IMR-90 (cell line): ENCODE measurements around the gene TAF9. TPM values are rescaled to one million over a fixed set of nuclear protein-coding genes. Genes with fewer than 3 reads are reported as not detected.

ENCODE experiments used
- ATAC-seq: fragments of 200-7000 bp; cut with Tn5 transposase; 2 replicates; pipeline ENCODE4 v1.9.1; 2020; ENCODE audit warnings: low read depth, mild to moderate bottlenecking, moderate library complexity
- BruUV-seq: library from RNA; stranded (reverse); fragments of 400-500 nt; replicated peaks from 2 replicates; lab custom pipeline; 2021; lab: Mats Ljungman, UMichigan
- CTCF ChIA-PET: fragments of 300-600 bp; formaldehyde crosslinking; extraction: SDS; loops from one replicate; lab custom pipeline; 2021; ENCODE audit warnings: antibody characterized with exemption; lab: Yijun Ruan, JAX
- POLR2A ChIA-PET: fragments of 300-600 bp; sonication (Branson Sonifier 250); formaldehyde crosslinking; loops from one replicate; lab custom pipeline; 2022; ENCODE audit warnings: antibody characterized with exemption; ENCODE audit not compliant: unreplicated experiment; lab: Charles Lee
- DNase-seq: peaks from one replicate; pipeline ENCODE4 v3.0.0; 2013
- H2AFZ ChIP-seq: replicated peaks from 2 replicates; pipeline ENCODE3; 2013; ENCODE audit warnings: low read length, mild to moderate bottlenecking; ENCODE audit not compliant: poor library complexity
- H2AK5ac ChIP-seq: 2 replicates; pipeline ENCODE4 v1.6.1; 2013; ENCODE audit warnings: low read depth, low read length, inconsistent platforms
- H2AK9ac ChIP-seq: replicated peaks from 2 replicates; pipeline ENCODE3; 2013; ENCODE audit warnings: mild to moderate bottlenecking, low read depth, low read length, moderate library complexity; ENCODE audit not compliant: poor library complexity
- H2BK120ac ChIP-seq: 2 replicates; pipeline ENCODE4 v1.6.1; 2013; ENCODE audit warnings: low read depth, low read length, inconsistent platforms
- H2BK15ac ChIP-seq: 3 replicates; pipeline ENCODE4 v1.6.1; 2013; ENCODE audit warnings: low read depth, low read length, inconsistent platforms
- H2BK20ac ChIP-seq: 2 replicates; pipeline ENCODE4 v1.6.1; 2013; ENCODE audit warnings: low read depth, mild to moderate bottlenecking, inconsistent platforms, low read length, moderate library complexity
- H2BK5ac ChIP-seq: 2 replicates; pipeline ENCODE4 v1.6.1; 2013; ENCODE audit warnings: mild to moderate bottlenecking, low read depth, low read length, inconsistent platforms; ENCODE audit not compliant: poor library complexity, severe bottlenecking
- H3K14ac ChIP-seq: replicated peaks from 2 replicates; pipeline ENCODE4 v1.6.1; 2013; ENCODE audit warnings: low read depth, low read length, inconsistent platforms
- H3K18ac ChIP-seq: 2 replicates; pipeline ENCODE4 v1.6.1; 2013; ENCODE audit warnings: low read depth, low read length, control low read depth
- H3K23ac ChIP-seq: 2 replicates; pipeline ENCODE4 v1.6.1; 2013; ENCODE audit warnings: low read depth, low read length, inconsistent platforms
- H3K27ac ChIP-seq: 2 replicates; pipeline ENCODE4 v1.5.1; 2013; ENCODE audit warnings: mild to moderate bottlenecking, control low read depth, low read length; ENCODE audit not compliant: insufficient read depth
- H3K27me3 ChIP-seq: 2 replicates; pipeline ENCODE4 v1.6.1; 2013; ENCODE audit warnings: low read length; ENCODE audit not compliant: control insufficient read depth, insufficient read depth
- H3K36me3 ChIP-seq: 2 replicates; pipeline ENCODE4 v1.6.1; 2013; ENCODE audit warnings: low read length, mixed read lengths; ENCODE audit not compliant: control insufficient read depth, insufficient read depth
- H3K4ac ChIP-seq: 2 replicates; pipeline ENCODE4 v1.6.1; 2013; ENCODE audit warnings: low read depth, low read length, inconsistent platforms
- H3K4me1 ChIP-seq: 2 replicates; pipeline ENCODE4 v1.6.1; 2013; ENCODE audit warnings: low read length, mixed read lengths; ENCODE audit not compliant: control insufficient read depth, insufficient read depth
- H3K4me2 ChIP-seq: 2 replicates; pipeline ENCODE4 v1.6.1; 2013; ENCODE audit warnings: low read depth, mild to moderate bottlenecking, control low read depth, low read length, moderate library complexity
- H3K4me3 ChIP-seq: 2 replicates; pipeline ENCODE4 v1.5.1; 2013; ENCODE audit warnings: low read depth, mild to moderate bottlenecking, control low read depth, low read length, moderate library complexity; ENCODE audit not compliant: insufficient read depth
- H3K56ac ChIP-seq: 2 replicates; pipeline ENCODE4 v1.6.1; 2013; ENCODE audit warnings: low read length, inconsistent platforms; ENCODE audit not compliant: insufficient read depth; ENCODE audit errors: extremely low read depth
- H3K79me1 ChIP-seq, 2 experiments: 2 replicates each; pipeline ENCODE4 v1.6.1; 2013; ENCODE audit warnings: low read length in 2 of 2, inconsistent platforms in 1 of 2, low read depth in 1 of 2
- H3K9ac ChIP-seq: 2 replicates; pipeline ENCODE4 v1.6.1; 2013; ENCODE audit warnings: low read depth, low read length, control low read depth
- H3K9me1 ChIP-seq: 2 replicates; pipeline ENCODE4 v1.6.1; 2013; ENCODE audit warnings: low read length, inconsistent platforms; ENCODE audit not compliant: insufficient read depth
- H3K9me3 ChIP-seq: 2 replicates; pipeline ENCODE4 v1.6.1; 2013; ENCODE audit warnings: low read length; ENCODE audit not compliant: control insufficient read depth, insufficient read depth
- H4K20me1 ChIP-seq: 2 replicates; pipeline ENCODE4 v1.6.1; 2013; ENCODE audit warnings: low read length, inconsistent platforms; ENCODE audit not compliant: insufficient read depth
- H4K5ac ChIP-seq: 2 replicates; pipeline ENCODE4 v1.6.1; 2013; ENCODE audit warnings: mild to moderate bottlenecking, low read depth, low read length, control low read depth
- H4K8ac ChIP-seq, 2 experiments: 2 replicates each; pipeline ENCODE4 v1.6.1; 2013; ENCODE audit warnings: low read depth in 2 of 2, low read length in 2 of 2, control low read depth in 1 of 2, inconsistent platforms in 1 of 2
- H4K91ac ChIP-seq: 2 replicates; pipeline ENCODE4 v1.6.1; 2013; ENCODE audit warnings: low read depth, low read length, inconsistent platforms; ENCODE audit not compliant: insufficient read depth
- CTCF ChIP-seq: conservative IDR thresholded peaks from 2 replicates; pipeline ENCODE4 v1.5.1; 2012; ENCODE audit warnings: mild to moderate bottlenecking, low read depth, low read length, improper control_type of control experiment
- ELK1 ChIP-seq: fragments of 150-350 bp; IDR thresholded peaks from 2 replicates; pipeline ENCODE4 v1.6.1; 2016; ENCODE audit warnings: low read depth, mild to moderate bottlenecking, low read length, moderate library complexity, borderline replicate concordance
- FOS ChIP-seq: fragments of 150-350 bp; IDR thresholded peaks from 2 replicates; pipeline ENCODE4 v1.6.1; 2016; ENCODE audit warnings: low read depth, low read length
- MAFK ChIP-seq: IDR thresholded peaks from 2 replicates; pipeline ENCODE4 v1.6.1; 2012; ENCODE audit warnings: low read depth, low read length, improper control_type of control experiment
- MAZ ChIP-seq: IDR thresholded peaks from 2 replicates; pipeline ENCODE4 v1.6.1; 2012; ENCODE audit warnings: low read depth, mild to moderate bottlenecking, low read length, improper control_type of control experiment, moderate library complexity, borderline replicate concordance
- MXI1 ChIP-seq: IDR thresholded peaks from 2 replicates; pipeline ENCODE4 v1.6.1; 2012; ENCODE audit warnings: low read depth, mild to moderate bottlenecking, low read length, moderate library complexity, borderline replicate concordance
- RCOR1 ChIP-seq: IDR thresholded peaks from 2 replicates; pipeline ENCODE4 v1.6.1; 2012; ENCODE audit warnings: mild to moderate bottlenecking, low read length, improper control_type of control experiment; ENCODE audit not compliant: insufficient replicate concordance
- RFX5 ChIP-seq: IDR thresholded peaks from 2 replicates; pipeline ENCODE4 v1.8.0; 2012; ENCODE audit warnings: low read depth, mild to moderate bottlenecking, low read length, moderate library complexity
- dilution Hi-C: fragments of 300-500 bp; cut with HindIII; formaldehyde crosslinking; loops from one replicate; pipeline ENCODE4 v1.14.3; 2018; ENCODE audit warnings: low sequenced_read_pairs; ENCODE audit not compliant: unreplicated experiment
- in situ Hi-C: fragments of 300-500 bp; cut with MboI; formaldehyde crosslinking; loops from 3 replicates; pipeline ENCODE4 v1.14.3; 2019; ENCODE audit warnings: low sequenced_read_pairs, inconsistent platforms, mixed read lengths
- intact Hi-C: fragments of 100-400 bp; cut with micrococcal nuclease; formaldehyde crosslinking; loops from 2 replicates; pipeline ENCODE4 v1.10.0; 2022
- polyA plus RNA-seq, 3 experiments: library from polyadenylated mRNA; depleted of rRNA; stranded (reverse); fragments of >200 nt; gene quantifications; 2 replicates each; pipeline ENCODE4 v1.2.3, GENCODE V29; 2012; ENCODE audit warnings: low replicate concordance in 1 of 3
- total RNA-seq: library from RNA; depleted of rRNA; stranded (reverse); fragments of >200 nt; gene quantifications from 2 replicates; pipeline ENCODE4 v1.2.3, GENCODE V29; 2012

The TAF9 gene
- total and polyA plus RNA-seq, 2 of the 4 experiments (the other 2 are of a cell fraction): 107 to 127 TPM

- intact Hi-C loops: no loop called here
- no TSS peak for BruUV-seq
- no peak overlapping the region for H3K23ac ChIP-seq
These were observed 9.1 kb upstream of the TAF9 start for GRCh38 chr5:69378376-69378775.

More at GRCh38 chr5:69378376-69378775, 9.1 kb upstream of the TAF9 start:
- in situ Hi-C loops (no loop called here), dilution Hi-C loops (no loop called here)
- no peaks in the 10 kb centered on the region for H3K27me3 ChIP-seq
- no peaks in the 10 kb centered on the region for H3K9me1 ChIP-seq
- H3K14ac ChIP-seq: no peak overlapping the region
- ChIA-PET POLR2A (no interaction called here), CTCF (no interaction called here)
- H3K56ac ChIP-seq: no peak overlapping the region
- H3K4me1 ChIP-seq: no peaks in the 10 kb centered on the region
- no peak overlapping the region for H2BK20ac ChIP-seq
- H4K91ac ChIP-seq: no peak overlapping the region
- no peaks in the 10 kb centered on the region for H3K9me3 ChIP-seq
- no peak overlapping the region for H3K4me2 ChIP-seq
- no peak overlapping the region for H2BK15ac ChIP-seq
- ATAC-seq (no peak), DNase-seq (no peak)
- H2BK5ac ChIP-seq: no peak overlapping the region
- no peak overlapping the region for H3K9ac ChIP-seq
- no peak overlapping the region for H2AK5ac ChIP-seq
- H2BK120ac ChIP-seq: no peak overlapping the region
- H3K4me3 ChIP-seq: no peak overlapping the region
- no peak overlapping the region for H3K18ac ChIP-seq
- H4K5ac ChIP-seq: no peak overlapping the region
- H2AK9ac ChIP-seq: no peak overlapping the region
- H2AFZ ChIP-seq: no peak overlapping the region
- no peak overlapping the region for H4K8ac ChIP-seq
- no peaks in the 10 kb centered on the region for H4K20me1 ChIP-seq
- no peak overlapping the region for H3K4ac ChIP-seq
- H3K36me3 ChIP-seq: peaks cover 24% of the 10 kb centered on the region
- TF ChIP-seq CTCF (no peak), ELK1 (no peak), FOS (no peak), MAZ (no peak), MAFK (peak; percentile 75), MXI1 (no peak), RCOR1 (no peak), RFX5 (no peak)
- H3K79me1 ChIP-seq: peaks cover 0 to 5% of the 10 kb centered on the region in 2 experiments; a peak in 2 of 4 replicates
- no peak overlapping the region for H3K27ac ChIP-seq
